GM19452 (cell line): ENCODE results near the gene MINDY1.
A peak's percentile ranks its signal among the peaks of the same experiment; 100 is the strongest.

ENCODE experiments used
- ATAC-seq: cut with Tn5 transposase; IDR thresholded peaks from one replicate; pipeline ENCODE4 v1.9.1; 2021; ENCODE audit not compliant: unreplicated experiment

The MINDY1 gene

GRCh38 chr1:150987924-150988323, 18.8 kb downstream of the MINDY1 start:
- no peak for ATAC-seq

GRCh38 chr1:150985179-150985825, 21.4 kb downstream of the MINDY1 start:
- no peak for ATAC-seq

GRCh38 chr1:150981805-150982712, 24.6 kb downstream of the MINDY1 start, which contains the start of gene ANXA9:
Gene ANXA9 (plus strand): TSS chr1:150982292. CDS start chr1:150983106, 814 bp downstream.
- no peak for ATAC-seq

GRCh38 chr1:150981177-150981804, 25.4 kb downstream of the MINDY1 start:
- no peak for ATAC-seq

- ATAC-seq: no peak
These were observed 27.3 kb downstream of the MINDY1 start for GRCh38 chr1:150979092-150980056.

GRCh38 chr1:150976879-150977694, 29.6 kb downstream of the MINDY1 start:
- ATAC-seq: no peak

- no peak for ATAC-seq
These were observed 30.3 kb downstream of the MINDY1 start for GRCh38 chr1:150976401-150976821.

GRCh38 chr1:150974580-150975478, 31.9 kb downstream of the MINDY1 start, which contains the start of gene CERS2:
Gene CERS2 (minus strand): TSS chr1:150974835. CDS start chr1:150969090, 5,745 bp downstream.
- ATAC-seq: peak; percentile 42

GRCh38 chr1:150973836-150974579, 32.7 kb downstream of the MINDY1 start:
- ATAC-seq: peak; percentile 41

GRCh38 chr1:150973258-150973835, 33.4 kb downstream of the MINDY1 start:
- ATAC-seq: no peak

GRCh38 chr1:150972417-150972940, 34.2 kb downstream of the MINDY1 start:
- no peak for ATAC-seq

- no peak for ATAC-seq
These were observed 34.9 kb downstream of the MINDY1 start for GRCh38 chr1:150971583-150972416.

GRCh38 chr1:150970808-150971582, 35.7 kb downstream of the MINDY1 start:
- no peak for ATAC-seq

GRCh38 chr1:150969626-150970025, 37.1 kb downstream of the MINDY1 start:
- ATAC-seq: no peak

GRCh38 chr1:150968491-150968890, 38.2 kb downstream of the MINDY1 start:
- ATAC-seq: no peak

GRCh38 chr1:150967936-150968335, 38.8 kb downstream of the MINDY1 start:
- ATAC-seq: no peak
